HEK293 (cell line): ENCODE data around the gene ALOX5.

Experiments used
- CTCF ChIA-PET: fragments of 350-600 bp; formaldehyde crosslinking; extraction: SDS; loops from one replicate; lab custom pipeline; 2021; ENCODE audit warnings: antibody characterized with exemption; lab: Yijun Ruan, JAX
- POLR2A ChIA-PET: fragments of 300-600 bp; formaldehyde crosslinking; extraction: SDS; loops from one replicate; lab custom pipeline; 2020; ENCODE audit warnings: antibody characterized with exemption, inconsistent platforms; lab: Yijun Ruan, JAX
- H3K27ac ChIP-seq: fragments of 200-500 bp; sonication (Bioruptor generic); 2 replicates; pipeline ENCODE4 v1.5.1; 2014; ENCODE audit warnings: low read depth, low read length, control low read depth, inconsistent platforms; ENCODE audit errors: extremely low read depth
- H3K36me3 ChIP-seq, 2 experiments: fragments of 200-500 bp in 1 of 2; sonication (Bioruptor generic) in 1 of 2; 1 replicate in 1 of 2; 2 replicates in 1 of 2; pipeline ENCODE4 v1.5.1; 2014 to 2017; ENCODE audit warnings: inconsistent platforms in 2 of 2, low read length in 2 of 2; ENCODE audit not compliant: control insufficient read depth in 2 of 2, insufficient read depth in 1 of 2
- H3K4me1 ChIP-seq: fragments of 200-500 bp; sonication (Bioruptor generic); 2 replicates; pipeline ENCODE4 v1.5.1; 2014; ENCODE audit warnings: mild to moderate bottlenecking, low read length, inconsistent platforms; ENCODE audit not compliant: control insufficient read depth, insufficient read depth
- H3K4me3 ChIP-seq: 2 replicates; pipeline ENCODE4 v1.5.1; 2011; ENCODE audit warnings: low read depth, mild to moderate bottlenecking, control low read depth, low read length, moderate library complexity
- H3K9me3 ChIP-seq: fragments of 200-500 bp; sonication (Bioruptor generic); 2 replicates; pipeline ENCODE4 v1.5.1; 2014; ENCODE audit warnings: low read depth, low read length, inconsistent platforms; ENCODE audit not compliant: control insufficient read depth, insufficient read depth
- CTCF ChIP-seq: fragments of 450-650 bp; formaldehyde crosslinking; IDR thresholded peaks from 2 replicates; pipeline ENCODE4 v1.5.1; 2016; ENCODE audit warnings: missing biosample characterization, missing genetic modification characterization
- GLI4 ChIP-seq: fragments of 450-650 bp; formaldehyde crosslinking; IDR thresholded peaks from 2 replicates; pipeline ENCODE4 v1.5.1; 2016; ENCODE audit warnings: missing biosample characterization, missing genetic modification characterization
- HOXA7 ChIP-seq: sonication (generic); formaldehyde crosslinking; IDR thresholded peaks from 2 replicates; pipeline ENCODE4 v1.8.1; 2022; ENCODE audit warnings: missing genetic modification reagents, borderline replicate concordance
- KLF1 ChIP-seq: fragments of 450-650 bp; formaldehyde crosslinking; IDR thresholded peaks from 2 replicates; pipeline ENCODE4 v1.5.1; 2016; ENCODE audit warnings: missing biosample characterization, missing genetic modification characterization
- MZF1 ChIP-seq: fragments of 450-650 bp; formaldehyde crosslinking; IDR thresholded peaks from 2 replicates; pipeline ENCODE4 v1.5.1; 2017; ENCODE audit warnings: missing biosample characterization, missing genetic modification characterization, borderline replicate concordance
- PATZ1 ChIP-seq: fragments of 450-650 bp; formaldehyde crosslinking; IDR thresholded peaks from 2 replicates; pipeline ENCODE4 v1.5.1; 2016; ENCODE audit warnings: missing biosample characterization, missing genetic modification characterization
- REST ChIP-seq: fragments of 450-650 bp; formaldehyde crosslinking; IDR thresholded peaks from 2 replicates; pipeline ENCODE4 v1.5.1; 2016; ENCODE audit warnings: missing biosample characterization, missing genetic modification characterization
- ZNF146 ChIP-seq: fragments of 450-650 bp; formaldehyde crosslinking; IDR thresholded peaks from 2 replicates; pipeline ENCODE4 v1.5.1; 2016; ENCODE audit warnings: missing biosample characterization, missing genetic modification characterization
- ZNF148 ChIP-seq: fragments of 450-650 bp; formaldehyde crosslinking; IDR thresholded peaks from 2 replicates; pipeline ENCODE4 v1.5.0; 2017; ENCODE audit warnings: missing biosample characterization, missing genetic modification characterization, borderline replicate concordance
- ZNF24 ChIP-seq: fragments of 450-650 bp; formaldehyde crosslinking; IDR thresholded peaks from 2 replicates; pipeline ENCODE4 v1.5.1; 2016; ENCODE audit warnings: missing biosample characterization, missing genetic modification characterization
- ZNF280C ChIP-seq: fragments of 450-650 bp; formaldehyde crosslinking; IDR thresholded peaks from 2 replicates; pipeline ENCODE4 v1.5.1; 2016; ENCODE audit warnings: missing biosample characterization, missing genetic modification characterization
- ZNF366 ChIP-seq: fragments of 450-650 bp; formaldehyde crosslinking; conservative IDR thresholded peaks from 2 replicates; pipeline ENCODE4 v1.5.1; 2016; ENCODE audit warnings: missing biosample characterization, missing genetic modification characterization
- ZNF391 ChIP-seq: fragments of 450-650 bp; formaldehyde crosslinking; IDR thresholded peaks from 2 replicates; pipeline ENCODE4 v1.5.1; 2016; ENCODE audit warnings: low read depth, missing biosample characterization, missing genetic modification characterization, borderline replicate concordance
- ZNF514 ChIP-seq: fragments of 450-650 bp; formaldehyde crosslinking; IDR thresholded peaks from 2 replicates; pipeline ENCODE4 v1.5.1; 2016; ENCODE audit warnings: missing biosample characterization, missing genetic modification characterization
- ZNF549 ChIP-seq: fragments of 450-650 bp; IDR thresholded peaks from 2 replicates; pipeline ENCODE4 v1.5.1; 2018; ENCODE audit warnings: missing biosample characterization, missing genetic modification characterization, mild to moderate bottlenecking, inconsistent platforms, moderate library complexity
- ZNF555 ChIP-seq: fragments of 450-650 bp; formaldehyde crosslinking; conservative IDR thresholded peaks from 2 replicates; pipeline ENCODE4 v1.5.1; 2017; ENCODE audit warnings: missing biosample characterization, mild to moderate bottlenecking, missing genetic modification characterization, inconsistent platforms
- ZNF571 ChIP-seq: fragments of 450-650 bp; formaldehyde crosslinking; IDR thresholded peaks from 2 replicates; pipeline ENCODE4 v1.5.0; 2017; ENCODE audit warnings: missing biosample characterization, missing genetic modification characterization
- ZNF768 ChIP-seq: fragments of 450-650 bp; formaldehyde crosslinking; IDR thresholded peaks from 2 replicates; pipeline ENCODE4 v1.5.1; 2018; ENCODE audit warnings: missing biosample characterization, mild to moderate bottlenecking, missing genetic modification characterization
- ZNF777 ChIP-seq: fragments of 450-650 bp; formaldehyde crosslinking; IDR thresholded peaks from 2 replicates; pipeline ENCODE4 v1.5.1; 2017; ENCODE audit warnings: missing biosample characterization, missing genetic modification characterization, borderline replicate concordance
- ZNF792 ChIP-seq: fragments of 450-650 bp; formaldehyde crosslinking; IDR thresholded peaks from 2 replicates; pipeline ENCODE4 v1.5.1; 2016; ENCODE audit warnings: missing biosample characterization, missing genetic modification characterization

The ALOX5 gene

GRCh38 chr10:45403151-45403550 lies 29.1 kb downstream of the ALOX5 start:
- no peaks in the 10 kb centered on the region for H3K9me3 ChIP-seq
- ChIA-PET POLR2A (no interaction called here), CTCF (no interaction called here)
- no peak overlapping the region for H3K27ac ChIP-seq
- no peak for TF ChIP-seq CTCF (tag by site-specific recombination)
- TF ChIP-seq ZNF391 (tag by site-specific recombination) = no peak
- no peak for TF ChIP-seq KLF1 (tag by site-specific recombination)
- TF ChIP-seq HOXA7 (CRISPR knock-in tag) = no peak
- TF ChIP-seq GLI4 (tag by site-specific recombination) = no peak
- TF ChIP-seq ZNF366 (tag by site-specific recombination) = no peak
- no peak for TF ChIP-seq REST (tag by site-specific recombination)
- no peak for TF ChIP-seq ZNF146 (tag by site-specific recombination)
- no peak for TF ChIP-seq ZNF24 (tag by site-specific recombination)
- no peak for TF ChIP-seq ZNF571 (tag by site-specific recombination)
- no peak for TF ChIP-seq ZNF792 (tag by site-specific recombination)
- TF ChIP-seq ZNF549 (tag by site-specific recombination) = no peak
- TF ChIP-seq PATZ1 = no peak
- no peak for TF ChIP-seq MZF1 (tag by site-specific recombination)
- H3K36me3 ChIP-seq = no peaks in the 10 kb centered on the region
- no peak overlapping the region for H3K4me3 ChIP-seq
- H3K4me1 ChIP-seq = no peaks in the 10 kb centered on the region

DNA sequence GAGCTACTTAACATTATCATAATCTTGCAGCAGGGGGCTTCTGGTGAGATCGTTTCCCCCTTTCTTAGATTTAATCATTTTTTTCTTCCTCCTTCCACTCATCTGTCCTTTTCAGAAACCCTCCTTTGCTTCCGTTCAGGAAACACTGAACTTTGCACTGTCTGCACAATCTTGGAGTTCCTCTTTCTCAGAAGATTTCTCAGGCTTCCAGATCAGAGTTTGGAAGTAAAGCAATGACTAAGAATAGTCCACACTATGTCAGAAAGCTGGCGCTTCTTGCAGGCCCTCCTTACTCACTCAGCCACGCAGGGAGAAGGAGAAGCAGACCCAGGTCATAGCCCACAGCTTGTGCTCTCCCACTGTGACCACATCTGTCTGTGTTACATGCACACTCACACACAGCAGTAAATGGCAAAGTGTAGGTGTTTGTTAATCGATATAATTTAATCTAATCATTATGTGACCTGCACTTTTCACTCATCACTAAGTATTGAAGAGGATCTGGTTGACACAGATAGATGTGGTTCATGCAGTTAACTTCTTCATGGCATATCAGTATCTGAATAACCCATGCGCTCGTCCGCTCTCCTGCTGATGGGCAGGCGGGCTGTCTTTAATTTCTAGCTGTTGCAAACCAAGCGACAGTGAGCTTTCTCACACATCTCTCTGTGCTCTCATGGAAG lies 30.2 kb downstream of the ALOX5 start:
- no peaks in the 10 kb centered on the region for H3K9me3 ChIP-seq
- H3K4me3 ChIP-seq = no peak overlapping the region
- no peaks in the 10 kb centered on the region for H3K36me3 ChIP-seq
- no peak overlapping the region for H3K27ac ChIP-seq
- ChIA-PET POLR2A (no interaction called here), CTCF (interaction anchor here (1.0 kb wide), 1 partner anchor 88 kb away, joined by 3 read pairs; no protein-coding TSS in a partner anchor)
- no peaks in the 10 kb centered on the region for H3K4me1 ChIP-seq
- TF ChIP-seq ZNF555 (tag by site-specific recombination) (no peak), ZNF768 (no peak), ZNF280C (no peak), ZNF148 (tag by site-specific recombination) (no peak), ZNF514 (tag by site-specific recombination) (no peak), ZNF777 (no peak), PATZ1 (no peak)
